Panc1 (cell line): ENCODE data around the gene DSG3. TPM values are rescaled to one million over a fixed set of nuclear protein-coding genes. Genes with fewer than 3 reads are reported as not detected.

Source experiments
- ATAC-seq: fragments of 200-7000 bp; cut with Tn5 transposase; 2 replicates; pipeline ENCODE4 v1.9.1; 2020; ENCODE audit warnings: mild to moderate bottlenecking, moderate library complexity
- BruUV-seq: library from RNA; stranded (reverse); fragments of 400-500 nt; replicated peaks from 2 replicates; lab custom pipeline; 2021; lab: Mats Ljungman, UMichigan
- CTCF ChIA-PET: fragments of 300-600 bp; sonication (Branson Sonifier 250); formaldehyde crosslinking; loops from one replicate; lab custom pipeline; 2022; ENCODE audit warnings: antibody characterized with exemption; lab: Charles Lee
- POLR2A ChIA-PET: fragments of 300-600 bp; sonication (Branson Sonifier 250); formaldehyde crosslinking; loops from one replicate; lab custom pipeline; 2022; ENCODE audit warnings: antibody characterized with exemption; lab: Charles Lee
- DNase-seq: peaks from one replicate; pipeline ENCODE4 v3.0.0-alpha.2; 2010; ENCODE audit warnings: low read depth, low spot score
- H3K27ac ChIP-seq: 2 replicates; pipeline ENCODE4 v1.5.1; 2011; ENCODE audit warnings: mild to moderate bottlenecking, low read length, inconsistent platforms
- H3K27me3 ChIP-seq: fragments of 200-500 bp; sonication (Bioruptor generic); 2 replicates; pipeline ENCODE4 v1.6.0; 2014; ENCODE audit warnings: low read length, inconsistent platforms; ENCODE audit not compliant: control insufficient read depth, insufficient read depth
- H3K36me3 ChIP-seq: fragments of 200-500 bp; sonication (Bioruptor generic); 2 replicates; pipeline ENCODE4 v1.5.1; 2014; ENCODE audit warnings: inconsistent platforms, mild to moderate bottlenecking, low read length, moderate library complexity; ENCODE audit not compliant: control insufficient read depth, insufficient read depth
- H3K4me1 ChIP-seq: 2 replicates; pipeline ENCODE4 v1.5.1; 2011; ENCODE audit warnings: inconsistent platforms, mild to moderate bottlenecking, low read length, moderate library complexity; ENCODE audit not compliant: control insufficient read depth, insufficient read depth
- H3K4me3 ChIP-seq, 2 experiments: 2 replicates each; pipeline ENCODE4 v1.5.1; 2011 to 2012; ENCODE audit warnings: low read depth in 2 of 2, low read length in 2 of 2, mild to moderate bottlenecking in 2 of 2, inconsistent platforms in 1 of 2, moderate library complexity in 1 of 2
- H3K9me3 ChIP-seq: fragments of 200-500 bp; sonication (Bioruptor generic); 2 replicates; pipeline ENCODE4 v1.5.1; 2014; ENCODE audit warnings: low read depth, mild to moderate bottlenecking, inconsistent platforms, low read length, moderate library complexity; ENCODE audit not compliant: control insufficient read depth, insufficient read depth
- CTCF ChIP-seq: fragments of 450-650 bp; IDR thresholded peaks from 2 replicates; pipeline ENCODE4 v1.5.1; 2017; ENCODE audit warnings: mild to moderate bottlenecking
- POLR2AphosphoS5 ChIP-seq: IDR thresholded peaks from 2 replicates; pipeline ENCODE4 v1.6.1; 2012; ENCODE audit warnings: mild to moderate bottlenecking, low read depth, low read length, moderate library complexity
- REST ChIP-seq, 2 experiments: IDR thresholded peaks; 2 replicates each; pipeline ENCODE4 v1.6.1; 2011 to 2012; ENCODE audit warnings: low read depth in 2 of 2, control low read depth in 1 of 2, low read length in 1 of 2, mild to moderate bottlenecking in 1 of 2, moderate library complexity in 1 of 2; ENCODE audit not compliant: insufficient read depth in 1 of 2
- SIN3A ChIP-seq: IDR thresholded peaks from 2 replicates; pipeline ENCODE4 v1.6.1; 2012; ENCODE audit warnings: low read depth, mild to moderate bottlenecking, low read length, moderate library complexity, borderline replicate concordance; ENCODE audit not compliant: insufficient read depth
- TCF7L2 ChIP-seq: IDR thresholded peaks from 2 replicates; pipeline ENCODE4 v1.6.1; 2011; ENCODE audit warnings: mild to moderate bottlenecking, low read depth, low read length, inconsistent platforms
- in situ Hi-C: cut with HindIII; loops from 2 replicates; pipeline ENCODE4 v1.10.0; 2016; ENCODE audit warnings: low sequenced_read_pairs, low pct_unique_long_range_greater_than_20kb
- intact Hi-C: fragments of 100-400 bp; cut with micrococcal nuclease; formaldehyde crosslinking; loops from one replicate; pipeline ENCODE4 v1.10.0; 2022; ENCODE audit not compliant: unreplicated experiment
- total RNA-seq: library from RNA; stranded (reverse); gene quantifications from one replicate; pipeline ENCODE4 v1.2.1, GENCODE V29; 2021; ENCODE audit not compliant: unreplicated experiment

Gene DSG3
- total RNA-seq, 1 experiment from 2014 or later, result 0.03 TPM

GRCh38 chr18:31484461-31484860 lies 36.9 kb downstream of the DSG3 start:
- no peak for TF ChIP-seq SIN3A
- no peak for TF ChIP-seq TCF7L2
- TF ChIP-seq REST (IDR thresholded peaks at IDR 0.05; ENCODE audit: insufficient read depth in 1 of 2, low read depth in 2 of 2, low read length in 1 of 2), result no peak
- TF ChIP-seq POLR2AphosphoS5, result no peak
- no peak for TF ChIP-seq CTCF
- no peak for DNase-seq
- no TSS peak for BruUV-seq
- H3K9me3 ChIP-seq, result no peaks in the 10 kb centered on the region
- H3K4me3 ChIP-seq, result no peak overlapping the region
- ChIA-PET CTCF (no interaction called here), POLR2A (no interaction called here)
- intact Hi-C loops (no loop called here), in situ Hi-C loops (no loop called here)
- H3K27me3 ChIP-seq, result no peaks in the 10 kb centered on the region
- no peaks in the 10 kb centered on the region for H3K36me3 ChIP-seq
- no peak for ATAC-seq
- no peaks in the 10 kb centered on the region for H3K4me1 ChIP-seq
- no peak overlapping the region for H3K27ac ChIP-seq

GRCh38 chr18:31486165-31486564 lies 38.6 kb downstream of the DSG3 start:
- TF ChIP-seq REST (IDR thresholded peaks at IDR 0.05; ENCODE audit: insufficient read depth in 1 of 2, low read depth in 2 of 2, low read length in 1 of 2), result no peak
- no peak for TF ChIP-seq CTCF
- no peak for TF ChIP-seq SIN3A
- no peak for TF ChIP-seq TCF7L2
- no peak for TF ChIP-seq POLR2AphosphoS5
- Histone ChIP-seq H3K4me3 (no peak overlapping the region), H3K9me3 (no peaks in the 10 kb centered on the region), H3K27me3 (no peaks in the 10 kb centered on the region), H3K4me1 (no peaks in the 10 kb centered on the region), H3K27ac (no peak overlapping the region), H3K36me3 (no peaks in the 10 kb centered on the region)
- DNase-seq (no peak), ATAC-seq (no peak)
- ChIA-PET POLR2A (no interaction called here), CTCF (no interaction called here)
- intact Hi-C loops (no loop called here), in situ Hi-C loops (no loop called here)
- no TSS peak for BruUV-seq
